ENCODE measurements around the gene SUSD1.

The SUSD1 gene

GRCh38 chr9:112035166-112035826, 139.8 kb downstream of the SUSD1 start:
- DNase-seq: no peak

- no peak for DNase-seq
Measured at GRCh38 chr9:112034216-112034611, 140.9 kb downstream of the SUSD1 start.

GRCh38 chr9:112033237-112034215, 141.6 kb downstream of the SUSD1 start:
- no peak for DNase-seq

- DNase-seq: no peak
Measured at GRCh38 chr9:112032743-112033142, 142.4 kb downstream of the SUSD1 start.

- no peak for DNase-seq
Measured at GRCh38 chr9:112032009-112032408, 143.1 kb downstream of the SUSD1 start.

GRCh38 chr9:112031400-112031799, 143.7 kb downstream of the SUSD1 start:
- no peak for DNase-seq

GRCh38 chr9:112029921-112030444, 145.1 kb downstream of the SUSD1 start:
- no peak for DNase-seq

- no peak for DNase-seq
Measured at GRCh38 chr9:112028242-112029221, 146.6 kb downstream of the SUSD1 start.

GRCh38 chr9:112025850-112026249, 149.2 kb downstream of the SUSD1 start:
- no peak for DNase-seq

GRCh38 chr9:112021742-112022141, 153.4 kb downstream of the SUSD1 start:
- DNase-seq: no peak

- no peak for DNase-seq
Measured at GRCh38 chr9:112020680-112021596, 154.2 kb downstream of the SUSD1 start.

- DNase-seq: no peak
Measured at GRCh38 chr9:112017878-112018277, 157.2 kb downstream of the SUSD1 start.

- no peak for DNase-seq
Measured at GRCh38 chr9:112015736-112016135, 159.4 kb downstream of the SUSD1 start.

GRCh38 chr9:112015149-112015548, 159.9 kb downstream of the SUSD1 start:
- no peak for DNase-seq

GRCh38 chr9:112013266-112013665, 161.8 kb downstream of the SUSD1 start:
- no peak for DNase-seq

GRCh38 chr9:112012026-112012902, 162.8 kb downstream of the SUSD1 start:
- DNase-seq: no peak

GRCh38 chr9:112011051-112011620, 164.0 kb downstream of the SUSD1 start:
- no peak for DNase-seq

- DNase-seq: no peak
Measured at GRCh38 chr9:112010537-112010936, 164.6 kb downstream of the SUSD1 start.

GRCh38 chr9:112009656-112010055, 165.4 kb downstream of the SUSD1 start:
- no peak for DNase-seq
